SK-N-SH (cell line): ENCODE results near the gene CTDP1. TPM values are rescaled to one million over a fixed set of nuclear protein-coding genes. Genes with fewer than 3 reads are reported as not detected.

Source experiments
- CTCF ChIA-PET: fragments of 300-600, 350-600 bp; formaldehyde crosslinking; extraction: SDS; loops from one replicate; lab custom pipeline; 2021; lab: Yijun Ruan, JAX
- POLR2A ChIA-PET: fragments of 350-600 bp; sonication (Branson Sonifier 250); formaldehyde crosslinking; extraction: SDS; loops from one replicate; lab custom pipeline; 2020; ENCODE audit warnings: antibody characterized with exemption, inconsistent platforms; lab: Yijun Ruan, JAX
- DNase-seq: peaks from one replicate; pipeline ENCODE4 v3.0.0; 2012
- H2AFZ ChIP-seq: fragments of 200-600 bp; sonication (generic); 2 replicates; pipeline ENCODE4 v1.8.1; 2016; ENCODE audit warnings: antibody characterized with exemption, mild to moderate bottlenecking, low read depth
- H3F3A ChIP-seq: fragments of 200-600 bp; sonication (generic); replicated peaks from 2 replicates; pipeline ENCODE3; 2016; ENCODE audit warnings: antibody characterized with exemption, mild to moderate bottlenecking; ENCODE audit not compliant: insufficient read depth
- H3K27ac ChIP-seq, 2 experiments: fragments of 200-500 bp in 1 of 2; fragments of 200-600 bp in 1 of 2; sonication (Bioruptor generic) in 1 of 2; sonication (generic), shearing (Covaris generic) in 1 of 2; 2 replicates each; pipeline versions ENCODE4 v1.5.1 to v1.6.1; 2014 to 2016; ENCODE audit warnings: low read depth in 2 of 2, inconsistent platforms in 1 of 2, low read length in 1 of 2, mild to moderate bottlenecking in 1 of 2, mixed read lengths in 1 of 2
- H3K27me3 ChIP-seq: fragments of 200-600 bp; sonication (generic), shearing (Covaris generic); 2 replicates; pipeline ENCODE4 v1.6.1; 2016; ENCODE audit warnings: mixed run types; ENCODE audit not compliant: insufficient read depth
- H3K36me3 ChIP-seq, 2 experiments: fragments of 200-500 bp in 1 of 2; fragments of 200-600 bp in 1 of 2; sonication (Bioruptor generic) in 1 of 2; sonication (generic) in 1 of 2; replicated peaks in 1 of 2; 2 replicates each; pipeline versions ENCODE3 to v1.5.1; 2014 to 2016; ENCODE audit warnings: low read length in 1 of 2, mild to moderate bottlenecking in 1 of 2; ENCODE audit not compliant: insufficient read depth in 2 of 2, control insufficient read depth in 1 of 2
- H3K4me1 ChIP-seq, 2 experiments: fragments of 200-500 bp in 1 of 2; fragments of 200-600 bp in 1 of 2; sonication (Bioruptor generic) in 1 of 2; sonication (generic), shearing (Covaris generic) in 1 of 2; 2 replicates each; pipeline versions ENCODE4 v1.5.1 to v1.6.1; 2014 to 2016; ENCODE audit warnings: low read depth in 1 of 2, low read length in 1 of 2, mixed run types in 1 of 2; ENCODE audit not compliant: insufficient read depth in 2 of 2, control insufficient read depth in 1 of 2
- H3K4me2 ChIP-seq: fragments of 200-600 bp; sonication (generic), shearing (Covaris generic); 2 replicates; pipeline ENCODE4 v1.6.1; 2017; ENCODE audit warnings: mixed run types
- H3K4me3 ChIP-seq, 2 experiments: fragments of 200-500 bp in 1 of 2; fragments of 200-600 bp in 1 of 2; sonication (Bioruptor generic) in 1 of 2; sonication (generic), shearing (Covaris generic) in 1 of 2; 2 replicates each; pipeline versions ENCODE4 v1.5.1 to v1.8.1; 2014 to 2016; ENCODE audit warnings: low read depth in 2 of 2, inconsistent platforms in 1 of 2, low read length in 1 of 2, mild to moderate bottlenecking in 1 of 2, mixed read lengths in 1 of 2, moderate library complexity in 1 of 2
- H3K79me2 ChIP-seq: fragments of 200-600 bp; sonication (generic); 2 replicates; pipeline ENCODE4 v1.8.1; 2017; ENCODE audit warnings: mild to moderate bottlenecking; ENCODE audit not compliant: insufficient read depth
- H3K9ac ChIP-seq: fragments of 200-600 bp; sonication (generic); 2 replicates; pipeline ENCODE4 v1.6.1; 2017; ENCODE audit warnings: mixed run types
- H3K9me2 ChIP-seq: fragments of 200-600 bp; sonication (generic); 2 replicates; pipeline ENCODE4 v1.6.1; 2017; ENCODE audit warnings: mixed run types
- H3K9me3 ChIP-seq: fragments of 200-600 bp; sonication (generic); 2 replicates; pipeline ENCODE4 v1.6.1; 2017; ENCODE audit warnings: mixed run types, mild to moderate bottlenecking, moderate library complexity
- H4K20me1 ChIP-seq: fragments of 200-600 bp; sonication (generic); 2 replicates; pipeline ENCODE4 v1.6.1; 2017; ENCODE audit warnings: mild to moderate bottlenecking, mixed run types; ENCODE audit not compliant: insufficient read depth
- CHD2 ChIP-seq: fragments of 150-350 bp; IDR thresholded peaks from 2 replicates; pipeline ENCODE4 v1.6.1; 2018; ENCODE audit warnings: low read length; ENCODE audit not compliant: partially characterized antibody
- ELF1 ChIP-seq: IDR thresholded peaks from 2 replicates; pipeline ENCODE4 v1.4.0; 2012
- JUND ChIP-seq: IDR thresholded peaks from 2 replicates; pipeline ENCODE4 v1.4.0; 2012
- MEF2A ChIP-seq: IDR thresholded peaks from 2 replicates; pipeline ENCODE4 v1.4.0; 2012; ENCODE audit warnings: low read depth, borderline replicate concordance
- POLR2AphosphoS5 ChIP-seq: IDR thresholded peaks from 2 replicates; pipeline ENCODE4 v1.6.1; 2012; ENCODE audit warnings: low read depth, low read length
- RAD21 ChIP-seq: IDR thresholded peaks from 2 replicates; pipeline ENCODE4 v1.6.1; 2012; ENCODE audit warnings: mild to moderate bottlenecking, low read length
- RCOR1 ChIP-seq: fragments of 150-350 bp; IDR thresholded peaks from 2 replicates; pipeline ENCODE4 v1.6.1; 2017; ENCODE audit warnings: antibody characterized with exemption, low read length
- RFX5 ChIP-seq: IDR thresholded peaks from 2 replicates; pipeline ENCODE4 v1.6.1; 2012; ENCODE audit warnings: mild to moderate bottlenecking, improper control_type of control experiment, low read length
- SIN3A ChIP-seq: IDR thresholded peaks from 2 replicates; pipeline ENCODE4 v1.6.1; 2012; ENCODE audit warnings: low read depth, mild to moderate bottlenecking, low read length, moderate library complexity, borderline replicate concordance
- SMC3 ChIP-seq: IDR thresholded peaks from 2 replicates; pipeline ENCODE4 v1.6.1; 2012; ENCODE audit warnings: low read depth, low read length, improper control_type of control experiment
- TAF1 ChIP-seq: IDR thresholded peaks from 2 replicates; pipeline ENCODE4 v1.6.1; 2012; ENCODE audit warnings: low read depth, mild to moderate bottlenecking, low read length, moderate library complexity, borderline replicate concordance
- USF2 ChIP-seq: fragments of 150-350 bp; IDR thresholded peaks from 2 replicates; pipeline ENCODE4 v1.6.1; 2017; ENCODE audit warnings: antibody characterized with exemption, low read length, low read depth, borderline replicate concordance
- YY1 ChIP-seq: IDR thresholded peaks from 2 replicates; pipeline ENCODE4 v1.4.0; 2012; ENCODE audit warnings: low read depth, mild to moderate bottlenecking
- whole genome bisulfite sequencing: methylation state at CpG from one replicate; pipeline ENCODE4 v1.1.6; 2017; ENCODE audit warnings: low lambda C conversion rate; 5-methylcytosine and 5-hydroxymethylcytosine counted together
- polyA plus RNA-seq, 3 experiments: library from polyadenylated mRNA; depleted of rRNA; stranded (reverse); fragments of >200 nt; gene quantifications; 2 replicates each; pipeline ENCODE4 v1.2.3, GENCODE V29; 2012
- TF ChIP-seq, protein P1 (sequence below): IDR thresholded peaks from 2 replicates; pipeline ENCODE4 v1.4.0; 2012; ENCODE audit warnings: low read depth, borderline replicate concordance
- TF ChIP-seq, protein P2 (sequence below): IDR thresholded peaks from 2 replicates; pipeline ENCODE4 v1.4.0; 2012; ENCODE audit warnings: low read depth

Gene CTDP1
- polyA plus RNA-seq, 1 of the 3 experiments (the other 2 are of a cell fraction): 15.6 TPM

- WGBS: 71% methylated on average over 19 of the region's 21 CpGs
- DNase-seq: no peak
Observed at GRCh38 chr18:79631096-79631507, 48.5 kb upstream of the CTDP1 start.

DNA sequence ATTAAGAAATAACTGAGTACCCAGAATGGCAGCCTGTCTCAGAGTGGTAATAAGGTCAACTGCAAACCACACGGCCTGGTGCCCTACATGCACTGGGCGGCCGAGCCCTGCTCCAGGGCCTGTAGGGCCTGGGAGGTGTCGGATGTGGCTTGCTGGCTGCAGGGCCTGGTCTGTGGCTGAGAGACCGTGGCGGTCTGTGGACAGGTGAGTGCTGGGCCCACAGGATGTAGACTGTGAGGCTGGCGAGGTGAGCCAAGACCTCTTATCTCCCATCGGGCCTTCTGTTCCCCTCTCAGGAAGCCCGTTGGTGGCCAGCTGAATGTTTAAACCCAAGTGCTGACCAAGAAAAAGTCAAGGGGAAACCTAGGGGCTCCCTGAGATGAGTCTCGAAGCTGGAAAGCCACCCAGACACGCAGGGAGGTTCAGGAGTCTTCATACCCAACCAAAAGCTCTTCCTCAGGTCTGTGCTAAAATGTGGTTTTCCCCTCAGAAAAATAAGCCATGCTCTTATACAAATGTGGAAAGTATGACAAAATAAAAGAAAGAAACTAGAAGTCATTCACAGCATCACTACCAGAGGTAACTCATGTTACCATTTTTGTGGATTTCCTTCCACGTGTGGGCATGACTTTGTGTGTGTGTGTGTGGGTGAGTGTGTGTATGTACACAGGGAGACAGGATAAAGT is 47.7 kb upstream of the CTDP1 start:
- Histone ChIP-seq H3K4me1 (no peaks in the 10 kb centered on the region), H3K9me3 (no peaks in the 10 kb centered on the region), H3K36me3 (no peaks in the 10 kb centered on the region), H3K9ac (no peak overlapping the region), H3K4me3 (no peak overlapping the region), H3K4me2 (no peak overlapping the region), H4K20me1 (no peaks in the 10 kb centered on the region), H3K79me2 (no peaks in the 10 kb centered on the region), H3K27ac (no peak overlapping the region), H3F3A (no peaks in the 10 kb centered on the region), H2AFZ (no peak overlapping the region), H3K9me2 (no peaks in the 10 kb centered on the region), H3K27me3 (peaks cover 54% of the 10 kb centered on the region)
- TF ChIP-seq JUND: no peak
- TF ChIP-seq, protein P1, sequence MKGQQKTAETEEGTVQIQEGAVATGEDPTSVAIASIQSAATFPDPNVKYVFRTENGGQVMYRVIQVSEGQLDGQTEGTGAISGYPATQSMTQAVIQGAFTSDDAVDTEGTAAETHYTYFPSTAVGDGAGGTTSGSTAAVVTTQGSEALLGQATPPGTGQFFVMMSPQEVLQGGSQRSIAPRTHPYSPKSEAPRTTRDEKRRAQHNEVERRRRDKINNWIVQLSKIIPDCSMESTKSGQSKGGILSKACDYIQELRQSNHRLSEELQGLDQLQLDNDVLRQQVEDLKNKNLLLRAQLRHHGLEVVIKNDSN: no peak
- 20% methylated on average over 7 of the region's 12 CpGs for WGBS
- no peak for DNase-seq
- POLR2A ChIA-PET: no interaction called here
- CTCF ChIA-PET: no interaction called here

More at GRCh38 chr18:79631096-79631507, 48.5 kb upstream of the CTDP1 start:
- POLR2A ChIA-PET: no interaction called here
- CTCF ChIA-PET: no interaction called here
- Histone ChIP-seq H2AFZ (no peak overlapping the region), H3K27me3 (peaks cover 62% of the 10 kb centered on the region), H3K4me3 (no peak overlapping the region), H3K9ac (no peak overlapping the region), H3K79me2 (no peaks in the 10 kb centered on the region), H3K36me3 (no peaks in the 10 kb centered on the region), H3K4me1 (no peaks in the 10 kb centered on the region), H4K20me1 (no peaks in the 10 kb centered on the region), H3K9me2 (no peaks in the 10 kb centered on the region), H3F3A (no peaks in the 10 kb centered on the region), H3K27ac (no peak overlapping the region), H3K9me3 (no peaks in the 10 kb centered on the region), H3K4me2 (no peak overlapping the region)
- TF ChIP-seq, protein P2, sequence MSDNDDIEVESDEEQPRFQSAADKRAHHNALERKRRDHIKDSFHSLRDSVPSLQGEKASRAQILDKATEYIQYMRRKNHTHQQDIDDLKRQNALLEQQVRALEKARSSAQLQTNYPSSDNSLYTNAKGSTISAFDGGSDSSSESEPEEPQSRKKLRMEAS: no peak
- no peak for TF ChIP-seq YY1
- TF ChIP-seq SIN3A: no peak
- TF ChIP-seq MEF2A: no peak
- no peak for TF ChIP-seq RFX5
- no peak for TF ChIP-seq SMC3
- no peak for TF ChIP-seq JUND
- no peak for TF ChIP-seq POLR2AphosphoS5
- TF ChIP-seq CHD2: no peak
- TF ChIP-seq RAD21: no peak
- no peak for TF ChIP-seq RCOR1
- no peak for TF ChIP-seq ELF1
- TF ChIP-seq TAF1: no peak
- no peak for TF ChIP-seq USF2
